ENCODE results near the gene MSTO1. TPM values are rescaled to one million over a fixed set of nuclear protein-coding genes. Genes with fewer than 3 reads are reported as not detected.
"Not testable (repeated sequence)": the region's sequence is repeated elsewhere in the genome, so short reads cannot be mapped to it uniquely, and the experiment has no call there.

MSTO1 gene
- total RNA-seq, 2 experiments from 2014 or later: 56.8 to 62.1 TPM

DNA sequence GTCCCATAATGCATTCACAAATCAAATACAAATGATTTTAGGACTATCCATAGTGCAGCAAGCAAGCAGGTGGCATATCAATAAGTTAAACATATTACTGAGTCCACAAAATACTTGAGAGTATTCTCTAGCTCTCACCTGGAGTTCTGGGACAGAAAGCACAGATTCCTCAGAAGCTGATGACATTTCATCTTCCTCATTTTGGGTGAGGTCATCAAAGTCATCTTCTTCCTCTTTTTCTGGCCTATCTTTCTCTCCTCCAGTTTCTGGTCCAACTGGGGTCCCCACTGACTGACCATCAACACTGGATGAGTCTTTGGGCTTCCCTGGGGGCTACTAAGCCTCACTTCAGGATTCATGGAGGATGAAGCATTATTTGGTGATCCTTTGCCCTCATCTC is 39.7 kb downstream of the MSTO1 start:
- DNase-seq (no peak), ATAC-seq (no peak)
- peaks cover 4% of the 10 kb centered on the region for H3K4me1 Mint-ChIP-seq
- no peak overlapping the region for H3K4me3 Mint-ChIP-seq
- intact Hi-C loops (cut with DNase I, micrococcal nuclease): no loop called here
- peaks cover 2% of the 10 kb centered on the region for H3K27me3 Mint-ChIP-seq
- no peaks in the 10 kb centered on the region for H3K9me3 Mint-ChIP-seq (ENCODE audit: low read depth)
- ChIA-PET POLR2A (no interaction called here), CTCF (no interaction called here)
- H3K36me3 Mint-ChIP-seq (ENCODE audit: low read depth): no peaks in the 10 kb centered on the region
- no peak overlapping the region for H3K27ac Mint-ChIP-seq

DNA sequence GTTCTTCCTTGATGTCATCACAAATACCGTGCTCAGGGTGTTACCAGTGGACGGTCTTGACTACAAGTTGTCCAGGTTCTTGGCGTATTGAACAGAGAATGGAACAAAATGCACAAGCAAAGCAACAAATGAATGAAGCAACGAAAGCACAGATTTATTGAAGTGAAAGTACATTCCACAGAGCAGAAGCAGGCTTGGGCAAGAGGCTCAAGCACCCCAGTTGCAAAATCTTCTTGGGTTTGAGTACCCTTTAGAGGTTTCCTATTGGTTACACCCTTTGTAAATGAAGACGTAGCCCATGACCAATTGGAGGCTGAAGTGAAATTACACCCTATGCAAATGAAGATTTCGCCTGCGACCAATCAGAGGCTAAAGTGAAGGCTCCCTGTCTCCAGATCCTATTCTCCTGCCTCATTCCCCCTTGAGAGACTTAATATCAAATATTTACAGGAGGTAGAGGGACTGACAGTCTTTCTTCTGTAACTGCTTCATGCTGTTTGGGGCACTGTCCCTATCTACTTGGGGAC is 40.3 kb downstream of the MSTO1 start:
- CTCF ChIA-PET: no interaction called here
- Mint-ChIP-seq H3K9me3 (ENCODE audit: low read depth) (no peaks in the 10 kb centered on the region), H3K36me3 (ENCODE audit: low read depth) (no peaks in the 10 kb centered on the region), H3K27me3 (peaks cover 2% of the 10 kb centered on the region), H3K27ac (no peak overlapping the region), H3K4me1 (peaks cover 4% of the 10 kb centered on the region), H3K4me3 (no peak overlapping the region)
- no peak for DNase-seq
- ATAC-seq: no peak
- intact Hi-C loops (cut with DNase I, micrococcal nuclease): no loop called here
- POLR2A ChIA-PET: no interaction called here

DNA sequence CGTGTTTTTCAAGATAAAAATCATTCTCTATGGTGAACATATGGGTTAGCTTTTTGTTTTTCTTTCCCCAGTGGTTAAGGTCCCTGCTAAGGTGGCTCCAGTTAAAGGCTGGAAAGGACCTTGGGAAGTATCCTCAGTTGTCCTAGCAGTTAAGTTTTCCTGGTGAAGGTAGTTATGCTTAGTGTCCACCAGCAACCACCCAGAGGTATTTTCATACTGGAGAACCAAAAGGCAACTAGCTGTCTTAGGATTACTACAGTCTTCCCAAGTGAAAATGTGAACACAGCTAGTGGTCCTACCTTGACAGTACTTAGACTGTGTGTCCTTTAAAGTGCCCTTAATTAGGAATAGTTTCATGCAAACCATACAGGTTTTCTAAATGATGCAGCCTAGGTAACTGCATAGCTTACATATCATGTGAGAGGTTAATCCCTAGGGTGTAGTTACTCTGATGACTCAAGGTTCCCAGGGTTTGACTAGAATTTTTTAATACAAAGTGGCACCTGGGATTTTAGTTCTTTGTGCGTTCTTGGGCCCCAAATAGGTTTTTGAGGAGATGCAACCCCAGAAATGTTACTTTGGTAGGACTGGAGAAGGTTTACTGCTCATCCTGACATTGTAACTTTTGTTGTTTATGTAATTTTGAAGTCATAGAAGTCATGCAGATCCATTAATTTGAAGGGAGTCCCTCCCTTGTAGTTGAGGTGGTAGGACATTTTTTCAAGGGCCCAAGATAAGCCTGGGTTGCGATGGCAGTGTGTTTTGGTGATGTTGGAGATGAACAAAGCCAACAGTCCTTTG is 42.0 kb downstream of the MSTO1 start:
- Mint-ChIP-seq H3K27ac (no peak overlapping the region), H3K9me3 (ENCODE audit: low read depth) (no peaks in the 10 kb centered on the region), H3K4me3 (no peak overlapping the region), H3K4me1 (peaks cover 4% of the 10 kb centered on the region), H3K27me3 (peaks cover 2% of the 10 kb centered on the region), H3K36me3 (ENCODE audit: low read depth) (no peaks in the 10 kb centered on the region)
- ATAC-seq (no peak), DNase-seq (no peak)
- ChIA-PET CTCF (interaction anchor here (1.1 kb wide), 1 partner anchor 38 kb away, joined by 3 read pairs; no protein-coding TSS in a partner anchor), POLR2A (interaction anchor here (0.6 kb wide), 1 partner anchor 29 kb away, joined by 4 read pairs; no protein-coding TSS in a partner anchor)
- intact Hi-C loops (cut with DNase I, micrococcal nuclease): no loop called here

DNA sequence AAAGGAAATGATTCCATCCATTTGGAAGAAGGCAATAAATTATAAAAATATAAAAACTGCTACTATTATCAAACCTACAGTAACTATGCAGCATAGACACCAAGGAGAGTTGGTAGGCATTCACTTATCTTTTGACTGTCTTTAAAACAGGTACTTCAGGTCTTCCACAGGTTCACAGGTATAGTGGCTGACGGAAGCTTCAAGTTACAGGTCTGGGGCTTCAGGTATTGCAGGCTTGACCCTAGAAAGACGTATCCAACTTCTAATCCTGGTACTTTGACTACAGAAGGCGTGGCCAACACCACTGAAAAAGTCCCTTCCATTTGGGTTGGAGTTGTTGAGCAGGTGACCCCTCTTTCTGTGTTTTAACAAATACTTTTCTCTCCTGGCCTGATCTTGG is 42.9 kb downstream of the MSTO1 start:
- no peak for ATAC-seq

DNA sequence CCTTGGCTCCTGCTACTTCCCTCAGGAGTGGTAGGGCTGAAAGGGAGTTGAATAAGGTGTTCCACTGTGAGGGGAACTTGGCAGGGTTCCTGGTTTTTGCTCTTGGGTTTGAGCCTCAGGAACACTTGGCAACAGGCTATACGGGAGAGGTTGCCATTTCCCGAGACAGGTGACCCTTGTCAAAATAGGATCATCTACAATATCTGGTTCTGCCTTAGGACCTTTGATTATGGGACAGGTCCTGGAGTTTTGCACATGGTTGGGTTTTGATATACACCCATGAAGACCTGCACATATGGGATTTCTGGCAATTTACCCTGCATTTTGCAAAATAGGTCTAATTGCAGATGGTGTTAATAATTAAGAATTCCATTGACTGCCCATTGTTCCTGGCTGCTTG is 47.4 kb downstream of the MSTO1 start:
- POLR2A ChIA-PET: no interaction called here
- no peaks in the 10 kb centered on the region for H3K9me3 Mint-ChIP-seq (ENCODE audit: low read depth)
- H3K27me3 Mint-ChIP-seq: no peaks in the 10 kb centered on the region
- peaks cover 36% of the 10 kb centered on the region for H3K36me3 Mint-ChIP-seq (ENCODE audit: low read depth)
- CTCF ChIA-PET: no interaction called here
- H3K27ac Mint-ChIP-seq: no peak overlapping the region
- no peaks in the 10 kb centered on the region for H3K4me1 Mint-ChIP-seq
- no peak overlapping the region for H3K4me3 Mint-ChIP-seq
- DNase-seq (no peak), ATAC-seq (no peak)
- intact Hi-C loops (cut with DNase I, micrococcal nuclease): no loop called here

More for the DNA sequence above, 42.9 kb downstream of the MSTO1 start:
- Mint-ChIP-seq H3K4me3 (no peak overlapping the region), H3K9me3 (ENCODE audit: low read depth) (no peaks in the 10 kb centered on the region), H3K4me1 (peaks cover 4% of the 10 kb centered on the region), H3K27me3 (peaks cover 2% of the 10 kb centered on the region), H3K27ac (no peak overlapping the region), H3K36me3 (ENCODE audit: low read depth) (no peaks in the 10 kb centered on the region)
- DNase-seq: no peak
- intact Hi-C loops (cut with DNase I, micrococcal nuclease): no loop called here
- ChIA-PET POLR2A (no interaction called here), CTCF (interaction anchor here (0.7 kb wide), 1 partner anchor 110 kb away, joined by 3 read pairs; no protein-coding TSS in a partner anchor)

DNA sequence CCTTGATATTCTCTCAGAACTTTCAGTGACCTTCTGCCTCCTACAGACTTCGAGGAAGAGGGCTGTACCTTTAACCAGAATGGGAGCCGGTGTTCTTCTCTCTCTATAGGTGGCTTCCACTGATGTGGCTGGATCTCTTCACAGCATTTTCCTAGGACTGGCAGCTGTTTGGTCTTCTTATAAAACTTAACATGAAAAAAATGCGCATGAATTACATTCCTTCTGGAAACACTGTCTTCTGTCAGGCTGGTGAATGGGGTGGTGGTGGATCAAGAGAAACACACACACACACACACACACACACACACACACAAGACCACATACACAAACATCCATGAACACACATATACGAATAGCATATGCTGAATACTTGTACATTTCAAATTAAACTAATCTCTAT is 51.2 kb downstream of the MSTO1 start:
- CTCF ChIA-PET; POLR2A ChIA-PET; H3K9me3 Mint-ChIP-seq (ENCODE audit: low read depth); ATAC-seq; H3K27ac Mint-ChIP-seq; H3K4me3 Mint-ChIP-seq; H3K4me1 Mint-ChIP-seq; DNase-seq; intact Hi-C loops (cut with DNase I, micrococcal nuclease); H3K27me3 Mint-ChIP-seq: not testable (repeated sequence)
- H3K36me3 Mint-ChIP-seq (ENCODE audit: low read depth): peaks cover 56% of the 10 kb centered on the region

Other genes starting within 250 kb of the MSTO1 start
- gene ASH1L, start 47.4 kb upstream of the MSTO1 start, total RNA-seq: 10 to 100 TPM; 28.1 to 31.4 TPM
- 10 to 100 TPM; 59.6 to 76.0 TPM for gene YY1AP1, start 78.6 kb downstream of the MSTO1 start, total RNA-seq
- 100 to 1,000 TPM; 159 to 162 TPM for gene DAP3, start 78.9 kb downstream of the MSTO1 start, total RNA-seq
- 10 to 100 TPM; 44.2 to 48.8 TPM for gene GON4L, start 247.0 kb downstream of the MSTO1 start, total RNA-seq
- 10 to 100 TPM; 14.3 to 14.8 TPM for gene SYT11, start 249.3 kb downstream of the MSTO1 start, total RNA-seq

Measured in activated CD4-positive, alpha-beta T cell treated with anti-CD3 and anti-CD28 coated beads for 36 hours (primary cell).